Effector CD4-positive, alpha-beta T cell (primary cell): ENCODE data around the gene TMEM150A.
"Not testable (repeated sequence)": the region's sequence is repeated elsewhere in the genome, so short reads cannot be mapped to it uniquely, and the experiment has no call there.

Source experiments
- DNase-seq: peaks from one replicate; pipeline ENCODE4 v3.0.0-alpha.2; 2020

The TMEM150A gene

GRCh38 chr2:85564144-85564563, 38.3 kb downstream of the TMEM150A start:
- DNase-seq = no peak

- peak; percentile 94 for DNase-seq
These were observed 41.0 kb downstream of the TMEM150A start, which contains the start of gene GGCX for GRCh38 chr2:85561280-85562212. TSS of gene GGCX (minus strand) at chr2:85561493. CDS start at chr2:85561428, 65 bp downstream.

- no peak for DNase-seq
These were observed 41.7 kb downstream of the TMEM150A start for GRCh38 chr2:85560812-85561279.

DNA sequence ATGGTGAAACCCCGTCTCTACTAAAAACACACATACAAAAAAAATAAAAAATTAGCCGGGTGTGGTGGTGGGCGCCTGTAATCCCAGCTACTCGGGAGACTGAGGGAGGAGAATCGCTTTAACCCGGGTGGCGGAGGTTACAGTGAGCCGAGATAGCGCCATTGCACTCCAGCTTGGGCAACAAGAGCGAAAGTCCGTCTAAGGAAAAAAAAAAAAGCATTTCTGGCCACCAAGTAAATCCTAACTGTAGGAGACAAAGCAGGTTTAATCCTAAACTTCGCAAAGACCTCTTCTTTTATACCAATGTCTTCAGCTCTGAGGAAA, 42.1 kb downstream of the TMEM150A start:
- not testable (repeated sequence) for DNase-seq

DNA sequence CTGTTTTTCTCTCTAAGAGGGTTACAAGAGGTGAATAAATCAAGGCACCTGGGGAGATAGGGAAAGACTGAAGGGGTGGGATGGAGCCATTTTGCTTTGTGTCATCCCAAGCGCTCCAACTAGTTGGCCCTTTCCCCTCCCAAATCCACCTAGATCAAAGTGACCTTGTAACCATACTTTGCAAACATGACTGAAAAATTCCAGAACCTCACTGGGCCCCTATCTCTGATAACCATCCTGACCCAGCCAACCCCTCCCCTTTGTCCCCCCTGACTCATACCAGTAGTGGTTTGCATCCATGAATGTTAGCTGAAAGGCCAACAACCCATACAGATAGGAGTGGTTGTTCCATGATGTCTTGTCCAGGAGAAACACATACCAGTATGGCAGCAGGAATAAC, 44.3 kb downstream of the TMEM150A start:
- DNase-seq = no peak

DNA sequence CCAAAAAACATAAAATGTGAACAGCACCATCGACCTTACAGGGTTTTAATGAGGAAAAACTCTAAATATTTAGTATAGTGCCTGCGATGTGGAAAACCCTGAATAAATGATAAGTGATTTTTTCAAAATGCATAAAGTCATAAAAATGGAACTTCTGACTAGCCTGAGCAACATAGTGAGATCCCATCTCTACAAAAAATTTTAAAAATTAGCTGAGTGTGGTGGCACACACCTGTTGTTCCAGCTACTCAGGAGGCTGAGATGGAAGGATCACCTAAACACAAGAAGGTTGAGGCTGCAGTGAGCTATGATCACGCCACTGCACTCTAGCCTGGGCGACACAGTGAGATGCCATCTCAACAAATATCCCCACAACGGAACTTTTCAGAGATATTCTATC, 45.4 kb downstream of the TMEM150A start:
- no peak for DNase-seq

GRCh38 chr2:85554980-85555612, 47.4 kb downstream of the TMEM150A start:
- DNase-seq = no peak

DNA sequence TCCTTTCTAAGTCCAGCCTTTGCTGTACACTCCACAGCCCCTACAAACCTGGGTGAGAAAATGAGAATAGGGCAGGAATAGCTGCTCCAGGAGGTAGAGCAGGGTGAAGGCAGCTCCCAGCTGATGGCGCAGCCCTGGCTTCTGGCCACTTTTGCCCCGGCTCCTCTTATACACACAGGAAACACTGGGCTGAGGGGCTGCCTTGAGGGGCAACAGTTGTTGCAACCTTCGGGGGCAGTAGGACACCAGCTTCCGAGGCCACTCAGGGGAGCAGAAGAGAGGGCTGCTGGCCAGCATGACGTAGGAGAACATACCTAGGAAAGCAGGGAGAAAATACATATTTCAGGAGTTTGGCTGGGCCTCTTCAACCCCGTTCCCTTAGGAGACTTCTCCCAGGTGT, 49.3 kb downstream of the TMEM150A start:
- DNase-seq = no peak

- DNase-seq = peak; percentile 89
These were observed 50.5 kb downstream of the TMEM150A start for GRCh38 chr2:85551698-85552678.

- DNase-seq = no peak
These were observed 52.0 kb downstream of the TMEM150A start for GRCh38 chr2:85550486-85550885.

DNA sequence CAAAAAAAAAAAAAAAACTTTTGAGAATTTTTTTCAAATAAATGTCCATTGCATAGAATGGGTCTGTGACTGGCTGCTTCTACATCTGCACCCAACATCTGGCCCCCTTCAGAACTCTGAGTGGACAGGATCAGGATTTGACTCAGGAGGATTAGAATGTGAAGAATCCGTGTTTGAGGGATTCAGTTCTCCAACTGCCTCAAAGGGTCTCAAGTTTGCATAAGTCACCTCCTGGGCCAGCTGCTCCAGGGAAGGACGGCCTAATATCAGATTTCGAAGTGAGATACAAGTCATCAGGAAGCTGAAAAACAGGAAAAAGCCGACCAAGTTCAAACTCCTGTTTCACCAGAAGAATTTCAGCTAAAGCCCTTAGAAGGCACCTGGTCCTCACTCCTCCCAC, 52.7 kb downstream of the TMEM150A start:
- DNase-seq = no peak

DNA sequence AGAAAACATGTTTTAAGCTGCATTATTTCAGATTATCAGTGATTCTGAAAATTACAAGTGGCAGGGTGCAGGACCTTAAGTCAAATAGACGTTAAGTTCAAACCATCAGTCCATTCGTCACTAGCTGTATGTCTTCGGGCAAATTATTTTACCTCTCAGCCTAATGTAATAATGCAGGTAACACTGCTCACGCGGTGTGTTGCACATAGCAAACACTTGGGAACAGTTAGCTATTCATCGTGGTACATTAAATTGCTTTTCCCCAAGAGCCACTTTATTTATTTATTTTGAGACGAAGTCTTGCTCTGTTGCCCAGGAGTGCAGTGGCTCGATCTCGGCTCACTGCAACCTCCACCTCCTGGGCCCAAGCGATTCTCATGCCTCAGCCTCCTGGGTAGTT, 53.4 kb downstream of the TMEM150A start:
- DNase-seq = no peak

- DNase-seq = no peak
These were observed 53.9 kb downstream of the TMEM150A start for GRCh38 chr2:85548608-85548900.
